NT2/D1 (cell line): Measurements from ENCODE around the gene FRMPD4.

Source experiments
- YY1 ChIP-seq: IDR thresholded peaks from 2 replicates; pipeline ENCODE4 v1.6.1; 2011; ENCODE audit not compliant: insufficient read length, insufficient read depth
- ZNF274 ChIP-seq: IDR thresholded peaks from 2 replicates; pipeline ENCODE4 v1.6.1; 2011; ENCODE audit warnings: mild to moderate bottlenecking, low read depth, low read length

GRCh38 chrX:12139934-12140611 lies 1.8 kb downstream of the FRMPD4 start:
- TF ChIP-seq ZNF274, result no peak
- TF ChIP-seq YY1, result no peak
